HG03060 (cell line): ENCODE data around the gene PPEF2.

Experiments used
- ATAC-seq: cut with Tn5 transposase; IDR thresholded peaks from one replicate; pipeline ENCODE4 v1.9.1; 2021; ENCODE audit warnings: low read depth, moderate number of reproducible peaks; ENCODE audit not compliant: unreplicated experiment

PPEF2 gene

DNA sequence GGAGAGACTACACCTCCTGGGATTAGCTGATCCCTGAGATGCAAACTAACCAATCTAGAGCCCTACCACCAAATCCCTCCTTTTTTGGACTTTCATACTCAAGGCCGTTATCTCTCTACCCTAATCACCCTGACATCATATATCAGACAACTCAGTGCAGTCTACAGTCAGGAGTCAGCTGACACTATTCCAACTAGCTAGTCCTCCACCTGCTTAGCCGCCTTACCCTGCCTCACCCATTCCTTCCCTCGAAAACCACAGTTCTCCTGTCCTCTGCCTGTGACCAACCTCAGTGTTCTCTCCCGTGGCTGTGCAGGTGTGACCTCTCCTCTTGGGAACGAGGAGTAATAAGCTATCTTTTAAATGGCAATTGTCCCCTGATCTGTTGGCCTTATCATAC is 1.8 kb upstream of the PPEF2 start:
- no peak for ATAC-seq

DNA sequence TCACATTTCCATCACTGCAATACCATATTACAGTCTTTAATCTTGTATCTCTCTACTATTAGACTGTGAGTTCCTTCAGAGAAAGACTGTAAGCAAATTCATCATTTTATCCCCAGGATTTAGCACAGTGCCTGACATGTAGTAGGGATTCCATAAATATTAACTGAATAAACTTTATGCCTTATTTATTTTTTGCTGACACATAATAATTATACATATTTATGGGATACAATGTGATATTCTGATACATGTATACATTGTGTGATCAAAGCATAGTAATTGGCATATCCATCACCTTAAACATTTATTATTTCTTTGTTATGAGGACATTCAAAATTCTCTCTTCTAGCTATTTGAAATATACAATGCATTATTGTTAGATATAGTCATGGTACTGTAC is 3.7 kb downstream of the PPEF2 start:
- no peak for ATAC-seq

DNA sequence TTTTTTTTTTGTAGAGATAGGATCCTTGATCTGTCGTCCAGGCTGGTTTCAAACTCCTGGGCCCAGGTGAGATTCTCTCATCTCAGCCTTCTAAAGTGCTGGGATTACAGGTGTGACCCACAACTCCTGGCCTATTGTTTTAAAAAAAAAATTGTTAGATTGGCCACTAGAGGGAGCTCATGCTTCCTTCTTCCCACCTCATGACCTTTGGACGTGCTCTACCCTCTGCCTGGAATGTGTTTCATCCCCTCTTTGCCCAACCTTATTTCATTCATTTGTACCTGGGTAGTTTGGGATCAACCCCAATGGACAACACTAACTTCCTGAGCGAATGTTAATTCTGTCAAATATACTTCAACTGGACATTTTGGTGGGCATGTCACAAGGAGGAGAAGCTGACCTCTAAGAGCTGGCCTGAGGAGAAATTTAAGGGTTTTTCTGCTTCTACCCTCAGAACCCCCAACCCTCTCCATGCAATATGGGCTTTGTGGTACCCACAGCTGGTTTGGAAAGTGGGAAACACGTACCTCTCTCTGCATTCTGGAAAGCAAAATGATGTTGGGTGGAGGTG is 6.4 kb downstream of the PPEF2 start:
- ATAC-seq, result no peak

DNA sequence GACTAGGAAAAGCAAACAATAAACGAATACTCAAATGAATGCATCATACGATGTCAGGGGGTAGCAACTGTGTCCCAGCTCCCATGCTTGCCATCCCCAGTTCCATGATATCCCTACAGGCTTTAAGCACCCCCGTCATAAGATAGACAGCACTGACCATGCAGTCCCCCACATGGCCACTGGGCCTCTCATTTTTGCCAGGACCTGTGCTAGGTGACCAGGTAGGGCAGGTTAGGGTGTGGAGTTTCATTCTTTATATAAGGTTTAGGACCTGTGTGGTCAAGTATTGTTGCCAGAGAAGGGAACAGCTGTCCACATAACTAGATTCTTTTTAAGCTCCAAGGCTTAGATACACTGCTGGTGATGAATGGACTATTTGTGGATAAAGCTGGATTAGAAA is 9.7 kb downstream of the PPEF2 start:
- ATAC-seq, result no peak

- ATAC-seq, result no peak
Measured at GRCh38 chr4:75891611-75892010, 10.6 kb downstream of the PPEF2 start.

GRCh38 chr4:75889537-75890199 is 12.6 kb downstream of the PPEF2 start:
- no peak for ATAC-seq

GRCh38 chr4:75886104-75886503 is 16.1 kb downstream of the PPEF2 start:
- no peak for ATAC-seq

- no peak for ATAC-seq
Measured at GRCh38 chr4:75881476-75881875, 20.8 kb downstream of the PPEF2 start.

DNA sequence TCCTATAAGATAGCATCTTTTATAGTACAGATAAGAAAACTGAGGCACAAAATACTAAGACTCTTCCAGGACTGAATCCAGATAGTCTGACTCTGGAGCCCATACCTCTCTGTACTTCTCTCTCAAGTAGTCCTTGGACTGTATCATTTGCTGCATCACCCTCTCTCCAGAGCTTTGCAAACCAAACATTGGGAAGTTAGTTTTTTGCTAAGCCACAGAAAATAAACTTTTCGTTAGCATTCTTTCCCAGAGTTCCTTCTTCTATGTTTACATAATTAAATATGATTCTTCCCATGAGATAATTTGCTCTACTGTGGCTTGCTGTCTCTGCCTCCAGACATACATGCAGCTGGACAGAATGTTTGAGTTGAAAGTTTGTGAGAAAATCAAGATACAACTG is 22.0 kb downstream of the PPEF2 start:
- ATAC-seq, result no peak

DNA sequence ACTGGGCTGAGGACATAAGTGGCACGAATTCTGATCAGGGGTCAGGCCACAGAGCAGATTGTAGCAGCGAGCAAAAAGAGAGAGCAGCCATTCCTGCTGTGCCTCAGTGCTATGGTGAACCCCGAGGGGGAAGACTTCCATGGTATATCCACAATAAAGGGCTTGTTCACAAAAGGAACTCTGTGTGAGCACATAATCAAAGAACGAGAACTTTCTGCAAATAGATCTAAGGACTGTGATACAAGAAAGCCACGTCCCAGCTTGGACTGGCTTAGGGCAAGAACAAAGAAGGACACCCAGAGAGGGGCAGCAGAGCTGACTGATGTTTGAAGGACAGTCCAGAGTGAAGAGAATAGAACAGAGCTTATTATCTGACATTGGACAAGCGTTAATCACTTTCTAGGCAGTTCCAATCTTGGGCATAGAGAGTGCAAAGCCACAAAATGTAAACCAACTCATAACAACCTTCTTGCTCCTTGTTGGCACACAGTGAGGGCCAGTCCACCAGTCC is 24.0 kb downstream of the PPEF2 start:
- no peak for ATAC-seq

GRCh38 chr4:75876218-75876617 is 26.0 kb downstream of the PPEF2 start:
- ATAC-seq, result no peak

DNA sequence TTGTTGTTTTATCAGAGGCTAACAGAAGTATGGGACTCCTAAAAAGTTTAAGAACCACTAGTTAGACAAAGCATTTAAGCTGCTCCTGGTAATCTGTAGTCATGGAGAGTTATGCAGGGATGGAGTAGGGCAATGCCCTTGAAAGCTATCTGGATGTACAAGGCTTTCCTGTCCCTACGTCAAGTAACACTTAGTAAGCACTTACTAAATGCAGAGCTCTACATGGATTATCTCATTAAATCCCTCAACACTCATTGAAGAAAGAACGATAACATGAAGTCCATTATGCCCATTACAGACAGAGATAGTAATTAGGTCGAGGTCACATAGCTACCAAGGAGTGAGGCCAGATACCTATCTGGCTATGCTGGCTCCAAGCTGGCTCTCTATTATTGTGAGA is 33.2 kb downstream of the PPEF2 start:
- ATAC-seq, result no peak

DNA sequence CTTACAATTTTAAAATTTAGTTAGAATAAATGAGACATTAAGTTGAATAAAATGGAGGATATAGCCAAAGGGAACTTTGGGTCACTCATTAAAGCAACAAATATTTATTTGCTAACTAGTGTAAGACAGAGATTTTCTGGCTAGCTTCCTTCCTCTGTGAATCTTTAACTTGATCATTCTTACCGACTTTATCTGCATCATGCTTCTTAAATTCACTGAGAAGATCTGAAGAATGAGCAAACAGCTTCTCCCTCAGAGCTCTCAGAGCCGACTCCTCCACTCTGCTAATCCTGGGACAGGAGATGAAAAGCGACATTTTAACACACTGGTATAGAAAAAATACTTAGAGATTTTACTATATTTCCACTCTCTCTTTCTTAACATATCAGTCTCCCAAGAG is 35.1 kb downstream of the PPEF2 start:
- no peak for ATAC-seq

- no peak for ATAC-seq
Measured at GRCh38 chr4:75860606-75861005, 41.6 kb downstream of the PPEF2 start.

DNA sequence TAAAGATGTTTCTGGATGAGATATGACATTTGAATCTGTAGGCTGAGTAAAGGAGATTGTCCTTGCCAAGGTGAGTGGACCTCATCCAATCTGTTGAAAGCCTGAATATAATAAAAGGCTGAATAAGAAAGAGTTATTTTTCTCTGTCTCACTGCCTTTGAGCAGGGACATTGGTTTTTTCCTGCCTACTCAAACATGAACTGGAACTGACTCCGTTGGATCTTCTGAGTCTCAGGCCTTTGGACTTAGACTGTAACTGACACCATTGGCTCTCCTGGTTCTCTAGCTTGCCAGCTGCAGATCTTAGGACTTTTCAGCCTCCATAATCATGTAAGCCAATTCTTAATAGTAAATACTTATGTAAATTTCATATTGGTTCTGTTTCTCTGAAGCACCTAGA is 43.5 kb downstream of the PPEF2 start:
- ATAC-seq, result no peak

- no peak for ATAC-seq
Measured at GRCh38 chr4:75849461-75849860, 52.8 kb downstream of the PPEF2 start.

DNA sequence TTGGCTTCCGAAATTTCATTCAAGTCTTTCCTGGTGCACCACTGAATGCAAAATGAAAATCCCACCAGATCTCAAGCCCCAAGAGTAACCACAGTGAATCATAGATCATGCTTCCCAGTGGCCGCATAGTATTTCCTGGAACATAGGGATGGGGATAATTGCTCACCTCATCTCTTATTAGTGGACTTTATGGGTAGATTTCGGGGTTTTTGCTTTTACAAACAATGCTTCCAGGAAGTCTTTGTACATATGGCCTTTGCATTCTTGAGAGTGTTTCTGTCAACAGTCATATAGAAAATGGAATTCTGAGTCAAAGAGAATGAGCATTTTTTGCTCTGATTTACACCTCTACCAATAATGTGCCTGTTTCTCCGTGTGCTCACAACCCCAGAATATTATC is 53.4 kb downstream of the PPEF2 start:
- ATAC-seq, result no peak

DNA sequence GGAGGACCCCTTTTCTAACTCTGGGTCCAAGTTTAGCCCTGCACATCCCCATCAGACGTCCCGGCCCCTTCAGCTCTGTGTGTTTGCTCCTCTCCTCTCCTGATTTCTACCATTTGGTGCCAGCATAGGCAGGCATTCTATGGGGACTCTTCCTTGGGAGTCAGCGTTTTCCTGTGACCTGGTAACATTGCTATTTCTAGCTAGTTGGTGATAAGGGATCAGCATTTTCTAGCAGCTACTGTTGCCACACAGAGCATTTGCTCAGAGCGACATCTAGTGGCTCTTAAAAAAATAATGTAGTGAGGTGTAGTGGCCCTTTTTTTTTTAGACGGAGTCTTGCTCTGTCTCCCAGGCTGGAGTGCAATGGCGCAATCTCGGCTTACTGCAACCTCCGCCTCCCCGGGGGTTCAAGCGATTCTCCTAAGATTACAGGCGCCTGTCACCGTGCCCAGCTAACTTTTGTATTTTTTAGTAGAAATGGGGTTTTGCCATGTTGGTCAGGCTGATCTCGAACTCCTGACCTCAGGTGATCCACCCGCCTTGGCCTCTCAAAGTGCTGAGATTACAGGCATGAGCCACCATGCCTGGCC is 54.0 kb downstream of the PPEF2 start:
- ATAC-seq, result peak; percentile 65

DNA sequence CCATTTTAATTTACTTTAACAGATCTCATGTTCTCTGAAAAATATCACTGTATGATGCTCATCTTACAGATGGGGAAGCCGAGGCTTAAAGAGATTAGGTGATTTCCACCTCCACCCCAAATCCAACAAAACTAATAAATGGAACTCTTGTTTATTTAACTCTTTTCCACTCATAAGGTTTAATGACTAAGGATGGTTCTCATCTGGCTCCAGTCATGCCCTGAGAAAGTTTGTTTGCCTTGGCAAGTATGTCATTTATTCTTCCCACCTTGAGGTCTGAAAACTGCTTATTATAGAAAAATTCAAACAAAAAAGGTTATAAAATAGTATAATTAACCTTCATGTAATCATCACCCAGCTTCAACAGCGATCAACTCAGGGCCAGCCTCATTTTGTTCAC is 56.3 kb downstream of the PPEF2 start:
- ATAC-seq, result no peak

- no peak for ATAC-seq
Measured at GRCh38 chr4:75844151-75844662, 58.0 kb downstream of the PPEF2 start.

DNA sequence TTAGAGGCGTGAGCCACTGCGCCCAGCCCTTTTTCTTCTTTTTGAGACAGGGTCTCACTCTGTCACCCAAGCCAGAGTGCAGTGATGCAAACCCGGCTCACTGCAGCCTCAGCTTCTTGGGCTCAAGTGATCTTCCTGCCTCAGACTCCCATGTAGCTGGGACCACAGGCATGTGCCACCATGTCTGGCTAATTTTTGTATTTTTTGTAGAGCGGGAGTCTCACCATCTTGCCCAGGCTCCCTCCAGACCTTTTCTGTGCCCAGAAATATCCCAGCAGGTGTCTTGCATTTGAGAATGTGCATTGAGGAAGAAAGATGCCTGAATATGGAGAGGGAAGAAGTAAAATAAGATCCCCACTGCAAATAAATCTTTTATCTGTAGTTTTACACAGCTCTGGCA is 58.7 kb downstream of the PPEF2 start:
- no peak for ATAC-seq
